K562 (cell line): Measurements from ENCODE around the gene CAPZB. TPM values are rescaled to one million over a fixed set of nuclear protein-coding genes. Genes with fewer than 3 reads are reported as not detected.

Experiments used
- CTCFL ChIP-seq: IDR thresholded peaks from 2 replicates; pipeline ENCODE4 v1.6.1; 2011; ENCODE audit warnings: borderline replicate concordance, low read depth, mild to moderate bottlenecking, moderate library complexity, low read length; ENCODE audit not compliant: insufficient read depth, poor library complexity, severe bottlenecking
- E2F6 ChIP-seq, 2 experiments: IDR thresholded peaks; 2 replicates each; pipeline ENCODE4 v1.6.1; 2011; ENCODE audit warnings: borderline replicate concordance in 1 of 2, control low read depth in 1 of 2, low read depth in 1 of 2, low read length in 1 of 2, mild to moderate bottlenecking in 1 of 2, mixed read lengths in 1 of 2, moderate library complexity in 1 of 2; ENCODE audit not compliant: insufficient read depth in 1 of 2, insufficient read length in 1 of 2, poor library complexity in 1 of 2, severe bottlenecking in 1 of 2; ENCODE audit errors: extremely low read depth in 1 of 2
- ETV5 ChIP-seq: sonication (generic); formaldehyde crosslinking; IDR thresholded peaks from 2 replicates; pipeline ENCODE4 v1.4.0; 2020; ENCODE audit warnings: low read depth, mild to moderate bottlenecking, missing genetic modification reagents
- HBP1 ChIP-seq: fragments of 450-650 bp; formaldehyde crosslinking; IDR thresholded peaks from 2 replicates; pipeline ENCODE4 v1.4.0; 2022; ENCODE audit warnings: missing genetic modification characterization
- HLTF ChIP-seq: fragments of 450-650 bp; IDR thresholded peaks from 2 replicates; pipeline ENCODE4 v1.6.1; 2016
- L3MBTL2 ChIP-seq: fragments of 450-650 bp; IDR thresholded peaks from 2 replicates; pipeline ENCODE4 v1.6.1; 2016; ENCODE audit warnings: mild to moderate bottlenecking, moderate library complexity
- MECOM ChIP-seq: fragments of 250-450 bp; sonication (Bioruptor Pico); IDR thresholded peaks from 2 replicates; pipeline ENCODE4 v1.8.0; 2022; ENCODE audit warnings: inconsistent platforms
- NFIC ChIP-seq: fragments of 450-650 bp; IDR thresholded peaks from 2 replicates; pipeline ENCODE4 v1.6.1; 2017; ENCODE audit warnings: mild to moderate bottlenecking, inconsistent platforms
- NKRF ChIP-seq: fragments of 450-650 bp; IDR thresholded peaks from 2 replicates; pipeline ENCODE4 v1.6.1; 2016; ENCODE audit warnings: borderline replicate concordance
- ZBTB49 ChIP-seq: sonication (generic); formaldehyde crosslinking; IDR thresholded peaks from 2 replicates; pipeline ENCODE4 v1.8.0; 2022; ENCODE audit warnings: missing genetic modification reagents, mild to moderate bottlenecking, borderline replicate concordance
- ZNF212 ChIP-seq: fragments of 450-650 bp; formaldehyde crosslinking; IDR thresholded peaks from 2 replicates; pipeline ENCODE4 v1.4.0; 2020; ENCODE audit warnings: mild to moderate bottlenecking
- ZSCAN29 ChIP-seq: fragments of 450-650 bp; IDR thresholded peaks from 2 replicates; pipeline ENCODE4 v1.6.1; 2017
- polyA plus RNA-seq, 8 experiments: library from polyadenylated mRNA; depleted of rRNA in 4 of 8; stranded (reverse) in 5 of 8; unstranded in 3 of 8; fragments of >200 nt; fragmentation: Nextera tagmentation in 2 of 8; fragmentation: Illumina TruSeq in 1 of 8; extraction: Ambion mirVana in 2 of 8; extraction: Trizol in 1 of 8; gene quantifications; 2 replicates each; pipeline versions ENCODE4 v1.2.1 to v1.2.3, GENCODE V29; 2011 to 2014; ENCODE audit warnings: inconsistent platforms in 1 of 8, missing spikeins in 1 of 8
- total RNA-seq, 7 experiments: library from RNA; depleted of rRNA in 6 of 7; stranded (reverse); fragments of >200 nt in 6 of 7; fragmentation: Illumina TruSeq in 2 of 7; extraction: Trizol in 2 of 7; gene quantifications; 2 replicates each; pipeline versions ENCODE4 v1.2.1 to v1.2.3, GENCODE V29; 2011 to 2021; ENCODE audit warnings: low replicate concordance in 1 of 7

The CAPZB gene
- total and polyA plus RNA-seq, 9 of the 15 experiments (the other 6 are each of a cell fraction or from before 2014, with no cell fraction given): 57.6 to 297 (median 125) TPM

GRCh38 chr1:19311931-19312781, 173.2 kb downstream of the CAPZB start, which contains the start of the genes AKR7A2 and SLC66A1 (continued):
- peak; percentile 51 for TF ChIP-seq CTCFL
- TF ChIP-seq ZNF212 (CRISPR knock-in tag): peak; percentile 83; the same call in 1 of the 2 replicates
- 0 out of 2 replicates have a peak, but pooled peaks have one; percentile 6 for TF ChIP-seq NFIC
- TF ChIP-seq ZBTB49 (CRISPR knock-in tag): 0 out of 2 replicates have a peak, but pooled peaks have one; percentile 66
- 0 out of 2 replicates have a peak, but pooled peaks have one; percentile 66 for TF ChIP-seq ETV5 (CRISPR knock-in tag)
- peak; percentile 62; the same call in 1 of the 2 replicates for TF ChIP-seq HBP1
- peak; percentile 98 to 99 for TF ChIP-seq E2F6 (IDR thresholded peaks at IDR 0.05; ENCODE audit: borderline replicate concordance in 1 of 2, extremely low read depth in 1 of 2, insufficient read depth in 1 of 2, insufficient read length in 1 of 2, low read depth in 1 of 2, low read length in 1 of 2, poor library complexity in 1 of 2, severe bottlenecking in 1 of 2)
- TF ChIP-seq L3MBTL2: peak; percentile 95
- peak; percentile 54; the same call in 1 of the 2 replicates for TF ChIP-seq HLTF
- TF ChIP-seq MECOM (CRISPR knock-in tag): no peak
- peak; percentile 83; the same call in 1 of the 2 replicates for TF ChIP-seq NKRF
- peak; percentile 56; the same call in 1 of the 2 replicates for TF ChIP-seq ZSCAN29
